Body of pancreas (tissue), 4 donors: ENCODE data around the gene AKAP13. TPM values are rescaled to one million over a fixed set of nuclear protein-coding genes. Genes with fewer than 3 reads are reported as not detected.
A peak's percentile ranks its signal among the peaks of the same experiment; 100 is the strongest.

Source experiments
- ATAC-seq: fragments of 150-250 bp; one replicate; pipeline ENCODE4 v1.9.1; 2016
- DNase-seq, 4 donors: peaks; one replicate each; pipeline ENCODE4 v3.0.0-alpha.2; 2019
- H3K27ac ChIP-seq, 4 donors: fragments of 200-600 bp; sonication (generic); 1 replicate in 3 of 4; 2 replicates in 1 of 4; pipeline versions ENCODE4 v1.5.1 to v1.6.1; 2016 to 2019; ENCODE audit warnings: mild to moderate bottlenecking in 1 of 4, mixed read lengths in 1 of 4, moderate library complexity in 1 of 4
- H3K27me3 ChIP-seq, 2 donors: fragments of 200-600 bp; sonication (generic); one replicate each; pipeline ENCODE4 v1.6.0; 2016; ENCODE audit warnings: mild to moderate bottlenecking in 1 of 2
- H3K36me3 ChIP-seq, 2 donors: fragments of 200-600 bp; sonication (generic); replicated peaks in 1 of 2; 2 replicates each; pipeline ENCODE4 v1.5.1; 2016; ENCODE audit warnings: low read depth in 2 of 2; ENCODE audit not compliant: insufficient read depth in 1 of 2
- H3K4me1 ChIP-seq: fragments of 200-600 bp; sonication (generic); one replicate; pipeline ENCODE4 v1.6.0; 2016
- H3K4me3 ChIP-seq, 2 donors: fragments of 200-600 bp; sonication (generic); 1 replicate in 1 of 2; 2 replicates in 1 of 2; pipeline ENCODE4 v1.5.1; 2016 to 2019
- H3K9me3 ChIP-seq, 3 donors: fragments of 200-600 bp; sonication (generic); 1 replicate in 2 of 3; 2 replicates in 1 of 3; pipeline ENCODE4 v1.5.1; 2016
- POLR2A ChIP-seq, 3 donors: fragments of 450-650 bp; IDR thresholded peaks; one replicate each; pipeline ENCODE4 v1.6.1; 2016; ENCODE audit warnings: antibody characterized with exemption in 3 of 3, mild to moderate bottlenecking in 2 of 3
- WGBS, 2 donors: methylation state at CpG; one replicate each; pipeline ENCODE4 v1.1.5; 2017; 5-methylcytosine and 5-hydroxymethylcytosine counted together
- intact Hi-C: fragments of 100-400 bp; cut with DNase I; formaldehyde crosslinking; loops from one replicate; pipeline ENCODE4 v1.15.1; 2023
- total RNA-seq, 2 donors: library from RNA; depleted of rRNA; stranded (reverse); fragments of >200 nt; gene quantifications; one replicate each; pipeline ENCODE4 v1.1.0, GENCODE V29; 2016
- TF ChIP-seq, protein P1 (sequence below), 7 experiments: fragments of 450-650 bp in 4 of 7; fragments of 200-600 bp in 3 of 7; sonication (generic) in 3 of 7; IDR thresholded peaks; one replicate each; pipeline ENCODE4 v1.5.1; 2016 to 2019; ENCODE audit warnings: antibody characterized with exemption in 7 of 7

AKAP13 gene
- total RNA-seq, 2 donors from 2014 or later = 102 to 160 TPM

- intact Hi-C loops = no loop called here
- no peak overlapping the region for H3K27ac ChIP-seq
- no peaks in the 10 kb centered on the region for H3K27me3 ChIP-seq
- 90 to 92% methylated on average over 4 of the region's 4 CpGs for WGBS, 2 donors
- TF ChIP-seq, protein P1, sequence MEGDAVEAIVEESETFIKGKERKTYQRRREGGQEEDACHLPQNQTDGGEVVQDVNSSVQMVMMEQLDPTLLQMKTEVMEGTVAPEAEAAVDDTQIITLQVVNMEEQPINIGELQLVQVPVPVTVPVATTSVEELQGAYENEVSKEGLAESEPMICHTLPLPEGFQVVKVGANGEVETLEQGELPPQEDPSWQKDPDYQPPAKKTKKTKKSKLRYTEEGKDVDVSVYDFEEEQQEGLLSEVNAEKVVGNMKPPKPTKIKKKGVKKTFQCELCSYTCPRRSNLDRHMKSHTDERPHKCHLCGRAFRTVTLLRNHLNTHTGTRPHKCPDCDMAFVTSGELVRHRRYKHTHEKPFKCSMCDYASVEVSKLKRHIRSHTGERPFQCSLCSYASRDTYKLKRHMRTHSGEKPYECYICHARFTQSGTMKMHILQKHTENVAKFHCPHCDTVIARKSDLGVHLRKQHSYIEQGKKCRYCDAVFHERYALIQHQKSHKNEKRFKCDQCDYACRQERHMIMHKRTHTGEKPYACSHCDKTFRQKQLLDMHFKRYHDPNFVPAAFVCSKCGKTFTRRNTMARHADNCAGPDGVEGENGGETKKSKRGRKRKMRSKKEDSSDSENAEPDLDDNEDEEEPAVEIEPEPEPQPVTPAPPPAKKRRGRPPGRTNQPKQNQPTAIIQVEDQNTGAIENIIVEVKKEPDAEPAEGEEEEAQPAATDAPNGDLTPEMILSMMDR (IDR thresholded peaks at IDR 0.05) = no peak
- TF ChIP-seq POLR2A (IDR thresholded peaks at IDR 0.05) = no peak
- H3K4me1 ChIP-seq = no peaks in the 10 kb centered on the region
- DNase-seq (no peak), ATAC-seq (no peak)
- no peaks in the 10 kb centered on the region for H3K9me3 ChIP-seq
- H3K36me3 ChIP-seq = no peaks in the 10 kb centered on the region
- no peak overlapping the region for H3K4me3 ChIP-seq
Measured at GRCh38 chr15:85463276-85463892, 83.0 kb downstream of the AKAP13 start.

- WGBS, 2 donors = 57 to 70% methylated on average over 6 of the region's 6 CpGs
- no peaks in the 10 kb centered on the region for H3K27me3 ChIP-seq
- H3K36me3 ChIP-seq = no peaks in the 10 kb centered on the region
- H3K4me1 ChIP-seq = no peaks in the 10 kb centered on the region
- H3K27ac ChIP-seq = no peak overlapping the region
- no peak overlapping the region for H3K4me3 ChIP-seq
- intact Hi-C loops = no loop called here
- no peak for TF ChIP-seq POLR2A (IDR thresholded peaks at IDR 0.05)
- TF ChIP-seq, protein P1 (IDR thresholded peaks at IDR 0.05) = no peak
- no peaks in the 10 kb centered on the region for H3K9me3 ChIP-seq
- ATAC-seq = no peak
- DNase-seq = no peak
Measured at GRCh38 chr15:85463976-85464375, 83.6 kb downstream of the AKAP13 start.

GRCh38 chr15:85464471-85464870, 84.1 kb downstream of the AKAP13 start:
- Histone ChIP-seq H3K36me3 (no peaks in the 10 kb centered on the region), H3K9me3 (no peaks in the 10 kb centered on the region), H3K4me3 (no peak overlapping the region), H3K27ac (no peak overlapping the region), H3K27me3 (no peaks in the 10 kb centered on the region), H3K4me1 (peaks cover 2% of the 10 kb centered on the region)
- TF ChIP-seq, protein P1 (IDR thresholded peaks at IDR 0.05) = no peak
- intact Hi-C loops = no loop called here
- WGBS, 2 donors = 78% methylated on average over 3 of the region's 3 CpGs
- no peak for DNase-seq
- no peak for ATAC-seq

DNA sequence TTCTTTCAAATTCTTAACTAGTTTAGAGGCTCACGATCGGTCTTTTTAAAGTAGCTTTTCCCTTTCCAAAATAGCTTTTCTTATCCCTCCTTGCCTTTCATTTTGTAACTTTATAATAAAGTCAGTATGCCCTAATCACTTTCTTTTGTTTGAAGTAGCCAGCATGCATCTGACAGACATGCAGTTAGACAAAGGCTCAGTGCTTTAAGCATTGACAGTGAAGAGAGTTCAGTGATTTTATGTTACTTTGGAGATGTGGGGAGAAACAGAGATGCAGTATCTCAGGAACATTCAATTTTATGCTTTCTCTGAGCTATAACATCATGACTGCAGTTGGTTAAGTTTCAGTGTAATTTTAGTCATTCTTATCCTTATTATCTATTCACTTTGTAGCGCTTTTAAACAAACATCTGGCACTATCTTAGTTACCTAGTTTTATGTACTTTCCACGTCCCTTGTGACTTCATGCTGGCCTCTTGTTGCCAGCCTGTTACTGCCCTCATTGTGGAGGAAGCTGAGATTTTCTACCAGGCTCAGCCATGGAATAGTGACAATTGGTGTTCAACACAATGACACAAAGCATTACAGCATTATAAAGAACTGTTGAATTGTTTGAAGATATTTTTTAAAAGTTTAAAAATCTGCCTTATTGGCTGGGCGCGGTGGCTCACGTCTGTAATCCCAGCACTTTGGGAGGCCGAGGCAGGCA, 90.3 kb downstream of the AKAP13 start:
- no peaks in the 10 kb centered on the region for H3K36me3 ChIP-seq
- H3K27ac ChIP-seq = peak overlapping the region in 1 of 4 donors; percentile 41
- H3K4me3 ChIP-seq = no peak overlapping the region
- TF ChIP-seq POLR2A (IDR thresholded peaks at IDR 0.05) = no peak
- TF ChIP-seq, protein P1 (IDR thresholded peaks at IDR 0.05) = no peak
- intact Hi-C loops = no loop called here
- peak in 1 of 4 donors; percentile 18 for DNase-seq
- WGBS, 2 donors = 52 to 61% methylated on average over 8 of the region's 8 CpGs
- H3K27me3 ChIP-seq = no peaks in the 10 kb centered on the region
- no peaks in the 10 kb centered on the region for H3K9me3 ChIP-seq
- H3K4me1 ChIP-seq = peaks cover 20% of the 10 kb centered on the region
- ATAC-seq = peak; percentile 58

DNA sequence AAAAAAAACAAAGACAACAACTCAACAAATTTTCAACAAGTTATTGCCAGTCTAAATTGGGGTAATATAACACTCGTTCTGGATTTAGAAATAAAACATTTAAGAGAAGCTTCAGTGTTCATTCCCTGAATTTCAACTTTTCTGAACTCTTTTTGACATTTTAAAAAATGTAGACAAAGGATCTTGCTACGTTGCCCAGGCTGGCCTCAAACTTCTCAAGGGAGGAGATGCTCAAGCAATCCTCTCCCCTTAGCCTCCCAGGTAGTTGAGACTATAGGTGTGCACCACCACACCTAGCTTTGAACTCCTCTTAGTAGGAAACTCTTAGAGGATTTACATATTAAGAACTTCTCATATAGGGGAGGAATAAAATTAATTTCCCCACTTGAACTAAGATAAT, 91.9 kb downstream of the AKAP13 start:
- intact Hi-C loops = no loop called here
- Histone ChIP-seq H3K9me3 (no peaks in the 10 kb centered on the region), H3K36me3 (no peaks in the 10 kb centered on the region), H3K27me3 (no peaks in the 10 kb centered on the region), H3K27ac (no peak overlapping the region), H3K4me1 (peaks cover 26% of the 10 kb centered on the region), H3K4me3 (no peak overlapping the region)
- 88 to 92% methylated on average over 2 of the region's 2 CpGs for WGBS, 2 donors
- TF ChIP-seq, protein P1 (IDR thresholded peaks at IDR 0.05) = no peak
- TF ChIP-seq POLR2A (IDR thresholded peaks at IDR 0.05) = no peak
- ATAC-seq = no peak
- no peak for DNase-seq
